ENCODE measurements around the gene TRAK1.

TRAK1 gene

GRCh38 chr3:42216302-42216701, 125.1 kb downstream of the TRAK1 start:
- no peak for DNase-seq

- no peak for DNase-seq
Observed at GRCh38 chr3:42216931-42217333, 125.8 kb downstream of the TRAK1 start.

GRCh38 chr3:42220436-42221121, 129.4 kb downstream of the TRAK1 start:
- no peak for DNase-seq

- DNase-seq, result no peak
Observed at GRCh38 chr3:42222942-42223693, 132.0 kb downstream of the TRAK1 start.

- no peak for DNase-seq
Observed at GRCh38 chr3:42224178-42224577, 133.0 kb downstream of the TRAK1 start.

- no peak for DNase-seq
Observed at GRCh38 chr3:42224658-42225421, 133.7 kb downstream of the TRAK1 start.

GRCh38 chr3:42225486-42226363, 134.6 kb downstream of the TRAK1 start:
- no peak for DNase-seq

- DNase-seq, result no peak
Observed at GRCh38 chr3:42226470-42227425, 135.6 kb downstream of the TRAK1 start.

GRCh38 chr3:42228796-42229195, 137.6 kb downstream of the TRAK1 start:
- DNase-seq, result no peak

GRCh38 chr3:42229266-42229941, 138.2 kb downstream of the TRAK1 start:
- DNase-seq, result no peak

- DNase-seq, result no peak
Observed at GRCh38 chr3:42229942-42230688, 139.0 kb downstream of the TRAK1 start.

GRCh38 chr3:42230860-42231259, 139.7 kb downstream of the TRAK1 start:
- no peak for DNase-seq

- DNase-seq, result no peak
Observed at GRCh38 chr3:42235532-42235931, 144.4 kb downstream of the TRAK1 start.

GRCh38 chr3:42236611-42237010, 145.5 kb downstream of the TRAK1 start:
- no peak for DNase-seq

- DNase-seq, result no peak
Observed at GRCh38 chr3:42246091-42246490, 154.9 kb downstream of the TRAK1 start.

- no peak for DNase-seq
Observed at GRCh38 chr3:42247576-42248027, 156.4 kb downstream of the TRAK1 start.

GRCh38 chr3:42250761-42251160, 159.6 kb downstream of the TRAK1 start:
- no peak for DNase-seq

- no peak for DNase-seq
Observed at GRCh38 chr3:42254566-42254965, 163.4 kb downstream of the TRAK1 start.

GRCh38 chr3:42256135-42256819, 165.1 kb downstream of the TRAK1 start:
- no peak for DNase-seq

Data from cortex of kidney (tissue), 1 donor.